Motor neuron (in vitro differentiated cells): ENCODE data around the gene ZGLP1. TPM values are rescaled to one million over a fixed set of nuclear protein-coding genes. Genes with fewer than 3 reads are reported as not detected.
A peak's percentile ranks its signal among the peaks of the same experiment; 100 is the strongest.

Experiments used
- ATAC-seq, 8 experiments: fragments of 200-7000 bp; cut with Tn5 transposase; replicated peaks in 6 of 8; 2 replicates each; pipeline ENCODE4 v1.8.0; 2021; ENCODE audit warnings: mild to moderate bottlenecking in 8 of 8, moderate library complexity in 8 of 8
- H3K27ac ChIP-seq, 2 donors: fragments of 250-450 bp; sonication (Bioruptor Pico); 2 replicates each; pipeline ENCODE4 v1.9.0; 2021; ENCODE audit warnings: antibody characterized with exemption in 2 of 2, mild to moderate bottlenecking in 2 of 2, moderate library complexity in 1 of 2
- H3K4me1 ChIP-seq, 2 donors: fragments of 250-450 bp; sonication (Bioruptor Pico); replicated peaks in 1 of 2; 2 replicates each; pipeline ENCODE4 v1.6.1; 2021; ENCODE audit warnings: antibody characterized with exemption in 2 of 2, mild to moderate bottlenecking in 2 of 2, moderate library complexity in 1 of 2
- H3K4me3 ChIP-seq, 5 donors: fragments of 250-450 bp; sonication (Bioruptor Pico); 2 replicates each; pipeline ENCODE4 v1.9.0; 2021; ENCODE audit warnings: antibody characterized with exemption in 5 of 5, mild to moderate bottlenecking in 5 of 5, moderate library complexity in 4 of 5
- WGBS, 10 experiments: fragments of 450-650 bp; shearing (Covaris generic); methylation state at CpG; one replicate each; pipeline ENCODE4 v1.0.0; 2022; 5-methylcytosine and 5-hydroxymethylcytosine counted together
- in situ Hi-C, 9 experiments: fragments of 400-800 bp; cut with MboI; loops; one replicate each; pipeline ENCODE4 v1.15.0; 2021; ENCODE audit warnings: low sequenced_read_pairs in 9 of 9, low pct_unique_long_range_greater_than_20kb in 2 of 9; ENCODE audit not compliant: unreplicated experiment in 9 of 9
- total RNA-seq, 8 experiments: library from RNA; unstranded; fragments of 300-600 nt; gene quantifications; 2 replicates each; pipeline versions ENCODE4 v1.2.3 to v1.2.4, GENCODE V29; 2022

The ZGLP1 gene
- total RNA-seq, 8 experiments from 2014 or later: 3.4 to 7.2 (median 4.4) TPM

DNA sequence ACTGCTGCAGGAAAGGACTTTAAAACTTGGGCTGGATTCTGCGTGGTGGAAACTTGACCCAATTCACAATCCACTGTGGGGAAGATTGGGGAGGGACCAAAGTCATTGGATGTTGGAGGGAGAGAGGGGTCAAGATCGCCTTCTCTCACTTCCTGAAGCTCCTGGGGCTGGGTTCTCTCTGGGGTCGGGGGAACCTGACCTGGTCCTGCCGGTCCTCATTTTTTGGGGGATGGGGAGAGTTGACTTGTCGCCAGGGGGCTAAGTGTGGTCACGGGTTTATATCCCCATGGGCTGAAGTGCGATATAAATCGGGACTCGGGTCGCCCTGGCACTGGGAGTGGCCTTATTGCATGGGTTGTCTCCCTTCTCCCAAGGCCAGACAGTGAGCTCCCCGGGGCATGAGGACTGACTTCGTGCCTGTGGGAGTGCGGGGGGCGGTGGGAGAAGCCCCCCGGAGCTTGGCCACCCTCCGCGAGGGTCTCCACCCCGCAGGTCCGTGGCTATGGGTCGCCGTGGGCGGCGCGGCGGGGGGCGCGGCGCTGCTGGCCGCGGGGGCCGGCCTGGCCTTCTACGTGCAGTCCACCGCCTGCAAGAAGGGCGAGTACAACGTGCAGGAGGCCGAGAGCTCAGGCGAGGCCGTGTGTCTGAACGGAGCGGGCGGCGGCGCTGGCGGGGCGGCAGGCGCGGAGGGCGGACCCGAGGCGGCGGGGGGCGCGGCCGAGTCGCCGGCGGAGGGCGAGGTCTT, 13.6 kb downstream of the ZGLP1 start:
- in situ Hi-C loops: no loop called here
- peak in 2 of 8 experiments; percentile 10 to 53 for ATAC-seq

GRCh38 chr19:10295305-10295846, 14.2 kb downstream of the ZGLP1 start:
- Histone ChIP-seq H3K4me3 (peak overlapping the region in 2 of 5 donors; percentile 3 to 18), H3K4me1 (peaks cover 9 to 12% of the 10 kb centered on the region in 2 donors), H3K27ac (no peak overlapping the region)
- 0 to 27% (median 8%) methylated on average over 1 to 5 of the region's 48 CpGs; no CpG with 5 or more reads in 5 of the 10 experiments for WGBS, 10 experiments
- ATAC-seq: peak in 4 of 8 experiments; percentile 1 to 20 (median 8)
- in situ Hi-C loops: no loop called here

More for the DNA sequence above, 13.6 kb downstream of the ZGLP1 start:
- 0% methylated on average over 2 to 4 of the region's 58 CpGs; no CpG with 5 or more reads in 7 of the 10 experiments for WGBS, 10 experiments
- Histone ChIP-seq H3K4me3 (peak overlapping the region in 3 of 5 donors; percentile 3 to 18 (median 14)), H3K4me1 (peaks cover 9 to 12% of the 10 kb centered on the region in 2 donors), H3K27ac (no peak overlapping the region)

DNA sequence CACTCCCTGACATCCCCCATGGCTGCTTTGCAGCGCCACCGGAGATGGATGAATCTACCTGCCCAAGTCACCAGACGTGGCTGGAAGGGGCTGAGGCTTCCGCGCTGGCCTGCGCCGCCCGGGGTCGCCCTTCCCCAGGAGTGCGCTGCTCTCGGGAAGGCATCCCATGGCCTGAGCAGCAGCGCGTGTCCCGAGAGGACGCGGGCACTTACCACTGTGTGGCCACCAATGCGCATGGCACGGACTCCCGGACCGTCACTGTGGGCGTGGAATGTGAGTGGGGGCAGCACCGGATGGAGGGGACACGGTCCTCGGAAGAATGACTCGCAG, 15.3 kb downstream of the ZGLP1 start:
- Histone ChIP-seq H3K4me3 (no peak overlapping the region), H3K27ac (no peak overlapping the region), H3K4me1 (peaks cover 9 to 12% of the 10 kb centered on the region in 2 donors)
- WGBS, 10 experiments: 42% methylated on average over 8 of the region's 25 CpGs; no CpG with 5 or more reads in 9 of the 10 experiments
- in situ Hi-C loops: no loop called here
- ATAC-seq: no peak

- peaks cover 9 to 14% of the 10 kb centered on the region in 2 donors for H3K4me1 ChIP-seq
- peak overlapping the region in 1 of 5 donors; percentile 80 for H3K4me3 ChIP-seq
- in situ Hi-C loops: no loop called here
- H3K27ac ChIP-seq: no peak overlapping the region
- WGBS, 10 experiments: 0 to 45% (median 24%) methylated on average over 1 to 17 of the region's 49 CpGs; no CpG with 5 or more reads in 4 of the 10 experiments
- no peak for ATAC-seq
Measured at GRCh38 chr19:10293637-10294367, 15.8 kb downstream of the ZGLP1 start.

DNA sequence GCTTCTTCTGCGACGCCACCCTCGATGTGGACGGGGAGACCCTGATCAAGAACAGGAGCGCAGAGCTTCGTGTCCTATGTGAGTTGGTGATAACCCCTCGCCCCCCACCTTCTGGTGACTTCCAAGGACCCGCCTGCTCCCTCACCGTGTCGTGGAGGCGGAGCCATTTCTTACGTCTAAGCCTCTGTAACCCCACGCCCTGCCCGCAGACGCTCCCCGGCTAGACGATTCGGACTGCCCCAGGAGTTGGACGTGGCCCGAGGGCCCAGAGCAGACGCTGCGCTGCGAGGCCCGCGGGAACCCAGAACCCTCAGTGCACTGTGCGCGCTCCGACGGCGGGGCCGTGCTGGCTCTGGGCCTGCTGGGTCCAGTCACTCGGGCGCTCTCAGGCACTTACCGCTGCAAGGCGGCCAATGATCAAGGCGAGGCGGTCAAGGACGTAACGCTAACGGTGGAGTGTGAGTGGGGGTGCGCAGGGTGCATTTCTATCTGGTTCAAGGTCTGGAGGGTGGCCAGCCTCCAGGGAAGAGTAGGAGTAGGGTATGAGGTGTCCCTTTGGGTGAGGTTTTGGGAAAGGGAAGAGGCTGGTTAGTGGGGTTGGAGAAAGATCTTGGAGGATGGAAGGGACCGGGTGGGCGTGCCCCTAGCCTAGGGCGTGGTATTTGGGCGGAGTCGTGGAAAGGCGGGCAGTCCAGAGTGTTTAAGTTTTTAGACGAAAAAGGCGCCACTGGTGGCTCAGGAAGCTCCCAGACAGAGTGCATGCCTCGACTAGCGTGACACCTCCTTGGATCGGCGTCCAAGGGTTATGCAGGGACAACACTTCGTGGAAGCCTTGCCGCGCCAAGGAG, 16.6 kb downstream of the ZGLP1 start:
- peak overlapping the region in 1 of 2 donors; percentile 36 for H3K27ac ChIP-seq
- peak overlapping the region; percentile 30 to 80 (median 42) for H3K4me3 ChIP-seq
- 7 to 71% (median 17%) methylated on average over 4 to 21 of the region's 56 CpGs; no CpG with 5 or more reads in 3 of the 10 experiments for WGBS, 10 experiments
- ATAC-seq: no peak
- peaks cover 9 to 18% of the 10 kb centered on the region in 2 donors for H3K4me1 ChIP-seq
- in situ Hi-C loops: no loop called here

DNA sequence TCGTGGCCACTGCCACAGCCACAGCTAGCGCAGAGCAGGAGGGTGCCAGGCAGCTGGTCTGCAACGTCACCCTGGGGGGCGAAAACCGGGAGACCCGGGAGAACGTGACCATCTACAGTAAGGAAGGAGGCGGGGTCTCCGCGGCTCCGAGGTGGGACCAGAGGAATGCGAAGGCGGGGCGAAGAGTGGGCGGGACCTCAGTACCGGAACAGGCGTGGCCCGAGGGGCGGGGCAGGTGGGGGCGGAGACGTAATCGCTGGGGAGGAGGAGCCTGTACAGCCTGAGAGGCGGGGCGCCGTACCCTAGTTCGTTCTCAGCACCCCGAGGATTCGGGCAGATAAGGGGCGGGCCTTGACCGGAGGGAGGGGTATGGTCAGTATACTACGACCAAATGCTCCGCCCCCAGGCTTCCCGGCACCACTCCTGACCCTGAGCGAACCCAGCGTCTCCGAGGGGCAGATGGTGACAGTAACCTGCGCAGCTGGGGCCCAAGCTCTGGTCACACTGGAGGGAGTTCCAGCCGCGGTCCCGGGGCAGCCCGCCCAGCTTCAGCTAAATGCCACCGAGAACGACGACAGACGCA, 17.3 kb downstream of the ZGLP1 start:
- Histone ChIP-seq H3K4me1 (peaks cover 9 to 18% of the 10 kb centered on the region in 2 donors), H3K4me3 (peak overlapping the region; percentile 30 to 80 (median 42)), H3K27ac (peak overlapping the region in 1 of 2 donors; percentile 36)
- ATAC-seq: peak in 7 of 8 experiments; percentile 3 to 61 (median 44)
- WGBS, 10 experiments: 0% methylated on average over 6 of the region's 45 CpGs; no CpG with 5 or more reads in 9 of the 10 experiments
- in situ Hi-C loops: no loop called here

GRCh38 chr19:10291554-10292205, 17.9 kb downstream of the ZGLP1 start:
- Histone ChIP-seq H3K27ac (peak overlapping the region in 1 of 2 donors; percentile 26), H3K4me1 (peaks cover 9 to 17% of the 10 kb centered on the region in 2 donors), H3K4me3 (peak overlapping the region; percentile 30 to 80 (median 42))
- 0 to 12% (median 2%) methylated on average over 1 to 20 of the region's 49 CpGs; no CpG with 5 or more reads in 4 of the 10 experiments for WGBS, 10 experiments
- ATAC-seq: peak in 1 of 8 experiments; percentile 1
- in situ Hi-C loops: no loop called here

DNA sequence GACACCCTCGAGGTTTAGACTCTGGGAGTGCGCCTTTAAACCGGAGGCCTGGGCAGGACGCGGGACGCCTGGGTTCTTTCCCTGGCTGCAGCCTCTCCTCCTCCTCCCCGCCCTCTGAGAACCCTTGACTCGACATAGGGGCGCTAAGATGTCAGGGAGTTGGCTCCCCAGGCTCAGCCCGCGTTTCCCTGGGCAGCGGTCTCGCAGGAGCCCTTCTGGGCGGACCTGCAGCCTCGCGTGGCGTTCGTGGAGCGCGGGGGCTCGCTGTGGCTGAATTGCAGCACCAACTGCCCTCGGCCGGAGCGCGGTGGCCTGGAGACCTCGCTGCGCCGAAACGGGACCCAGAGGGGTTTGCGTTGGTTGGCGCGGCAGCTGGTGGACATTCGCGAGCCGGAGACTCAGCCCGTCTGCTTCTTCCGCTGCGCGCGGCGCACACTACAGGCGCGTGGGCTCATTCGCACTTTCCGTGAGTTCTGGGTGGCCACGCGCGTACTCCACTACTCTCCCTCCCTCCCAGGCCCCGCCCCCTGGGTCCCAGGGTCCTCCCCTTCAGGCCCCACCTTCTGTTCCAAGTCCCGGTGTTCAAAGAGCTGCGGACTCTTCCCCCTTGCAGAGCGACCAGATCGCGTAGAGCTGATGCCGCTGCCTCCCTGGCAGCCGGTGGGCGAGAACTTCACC, 18.6 kb downstream of the ZGLP1 start:
- 0% methylated on average over 2 to 9 of the region's 57 CpGs; no CpG with 5 or more reads in 5 of the 10 experiments for WGBS, 10 experiments

DNA sequence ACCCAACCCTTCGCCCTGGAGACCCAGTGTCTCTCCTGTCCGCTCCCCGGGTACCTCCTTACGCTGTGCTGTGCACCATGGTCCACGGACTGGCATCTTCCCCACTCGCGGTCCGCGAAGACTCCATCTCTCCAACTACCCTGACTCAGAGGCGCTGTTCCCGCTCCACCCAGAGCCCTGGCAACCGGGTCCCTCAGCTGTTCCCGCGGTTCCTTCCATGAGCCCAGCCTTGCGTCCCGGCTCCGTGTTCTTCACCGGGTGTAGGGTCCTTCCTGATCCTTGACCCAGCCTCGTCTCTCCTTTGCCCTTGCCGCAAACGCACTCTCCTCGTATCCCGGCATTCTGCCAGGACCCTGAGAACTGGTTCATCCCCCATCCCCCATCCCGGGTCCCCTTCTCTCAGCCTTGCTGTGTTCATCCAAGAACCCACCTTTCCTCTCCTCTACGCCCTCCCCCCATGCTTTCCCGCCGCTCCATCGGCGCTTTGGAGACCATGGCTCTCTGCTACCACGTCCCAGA, 19.2 kb downstream of the ZGLP1 start:
- H3K4me1 ChIP-seq: peaks cover 0 to 6% of the 10 kb centered on the region in 2 donors
- in situ Hi-C loops: no loop called here
- peak overlapping the region; percentile 30 to 80 (median 42) for H3K4me3 ChIP-seq
- peak in 1 of 8 experiments; percentile 0 for ATAC-seq
- 0% methylated on average over 4 of the region's 30 CpGs; no CpG with 5 or more reads in 9 of the 10 experiments for WGBS, 10 experiments
- peak overlapping the region in 1 of 2 donors; percentile 75 for H3K27ac ChIP-seq

More for the DNA sequence above, 18.6 kb downstream of the ZGLP1 start:
- H3K4me1 ChIP-seq: peaks cover 2 to 12% of the 10 kb centered on the region in 2 donors
- H3K4me3 ChIP-seq: peak overlapping the region; percentile 30 to 80 (median 42)
- peak in 7 of 8 experiments; percentile 2 to 11 (median 6) for ATAC-seq
- peak overlapping the region in 1 of 2 donors; percentile 26 for H3K27ac ChIP-seq
- in situ Hi-C loops: no loop called here

GRCh38 chr19:10289836-10290356, 19.7 kb downstream of the ZGLP1 start, which contains the start of gene ICAM5:
TSS of gene ICAM5 (plus strand) at chr19:10289952. CDS start at chr19:10290044, 92 bp downstream.
- in situ Hi-C loops: no loop called here
- peaks cover 0 to 6% of the 10 kb centered on the region in 2 donors for H3K4me1 ChIP-seq
- WGBS, 10 experiments: no CpG with 5 or more reads among the region's 45 CpGs
- peak in 4 of 8 experiments; percentile 8 to 28 (median 18) for ATAC-seq
- peak within 1 kb of the TSS; percentile 30 to 80 (median 42) for H3K4me3 ChIP-seq
- H3K27ac ChIP-seq: peak within 1 kb of the TSS; percentile 28 to 75
